ENCODE data around the gene GRID1.
"Not testable (repeated sequence)": the region's sequence is repeated elsewhere in the genome, so short reads cannot be mapped to it uniquely, and the experiment has no call there.

Gene GRID1

GRCh38 chr10:86249794-86250193, 116.8 kb downstream of the GRID1 start:
- DNase-seq, result no peak

GRCh38 chr10:86248062-86248461, 118.5 kb downstream of the GRID1 start:
- DNase-seq, result no peak

GRCh38 chr10:86247588-86247987, 119.0 kb downstream of the GRID1 start:
- no peak for DNase-seq

GRCh38 chr10:86247073-86247472, 119.5 kb downstream of the GRID1 start:
- DNase-seq, result no peak

GRCh38 chr10:86246279-86246940, 120.2 kb downstream of the GRID1 start:
- DNase-seq, result no peak

- DNase-seq, result no peak
These were observed 121.6 kb downstream of the GRID1 start for GRCh38 chr10:86245015-86245394.

GRCh38 chr10:86244297-86245014, 122.1 kb downstream of the GRID1 start:
- no peak for DNase-seq

GRCh38 chr10:86243651-86244155, 122.9 kb downstream of the GRID1 start:
- no peak for DNase-seq

- DNase-seq, result no peak
These were observed 123.8 kb downstream of the GRID1 start for GRCh38 chr10:86242761-86243160.

- not testable (repeated sequence) for DNase-seq
These were observed 128.5 kb downstream of the GRID1 start for GRCh38 chr10:86238089-86238488.

- no peak for DNase-seq
These were observed 131.9 kb downstream of the GRID1 start for GRCh38 chr10:86234541-86235270.

GRCh38 chr10:86234107-86234506, 132.5 kb downstream of the GRID1 start:
- no peak for DNase-seq

GRCh38 chr10:86233131-86233530, 133.5 kb downstream of the GRID1 start:
- DNase-seq, result no peak

- DNase-seq, result no peak
These were observed 134.0 kb downstream of the GRID1 start for GRCh38 chr10:86232644-86233043.

- DNase-seq, result no peak
These were observed 134.6 kb downstream of the GRID1 start for GRCh38 chr10:86231796-86232560.

GRCh38 chr10:86230557-86231180, 135.9 kb downstream of the GRID1 start:
- no peak for DNase-seq

- DNase-seq, result no peak
These were observed 136.6 kb downstream of the GRID1 start for GRCh38 chr10:86229811-86230556.

GRCh38 chr10:86229376-86229775, 137.2 kb downstream of the GRID1 start:
- DNase-seq, result no peak

- no peak for DNase-seq
These were observed 138.9 kb downstream of the GRID1 start for GRCh38 chr10:86227501-86228258.

GRCh38 chr10:86226781-86227201, 139.8 kb downstream of the GRID1 start:
- DNase-seq, result no peak

- DNase-seq, result no peak
These were observed 140.6 kb downstream of the GRID1 start for GRCh38 chr10:86226016-86226415.

All from T-helper 2 cell (primary cell).